A673 (cell line): ENCODE data around the gene QKI.

ENCODE experiments used
- CTCF ChIP-seq: fragments of 300-800, 200-600 bp; sonication (generic); conservative IDR thresholded peaks from 2 replicates; pipeline ENCODE4 v1.5.1; 2017; ENCODE audit warnings: low read depth, mild to moderate bottlenecking, antibody characterized with exemption, low read length, moderate library complexity, mixed read lengths
- EZH2 ChIP-seq: fragments of 200-600 bp; sonication (generic); IDR thresholded peaks from 2 replicates; pipeline ENCODE4 v1.6.1; 2017; ENCODE audit warnings: borderline replicate concordance, low read depth, mild to moderate bottlenecking, mixed read lengths, antibody characterized with exemption, low read length; ENCODE audit not compliant: poor library complexity, severe bottlenecking

GRCh38 chr6:163607792-163608191 is 193.3 kb downstream of the QKI start:
- TF ChIP-seq CTCF = no peak
- TF ChIP-seq EZH2 = no peak
